Measurements from ENCODE around the gene COQ10B. TPM values are rescaled to one million over a fixed set of nuclear protein-coding genes. Genes with fewer than 3 reads are reported as not detected.
"Not testable (repeated sequence)": the region's sequence is repeated elsewhere in the genome, so short reads cannot be mapped to it uniquely, and the experiment has no call there.

Gene COQ10B
- polyA plus RNA-seq, 2 of the 4 experiments (the other 2 are of a cell fraction), result 6.1 to 24.3 TPM

DNA sequence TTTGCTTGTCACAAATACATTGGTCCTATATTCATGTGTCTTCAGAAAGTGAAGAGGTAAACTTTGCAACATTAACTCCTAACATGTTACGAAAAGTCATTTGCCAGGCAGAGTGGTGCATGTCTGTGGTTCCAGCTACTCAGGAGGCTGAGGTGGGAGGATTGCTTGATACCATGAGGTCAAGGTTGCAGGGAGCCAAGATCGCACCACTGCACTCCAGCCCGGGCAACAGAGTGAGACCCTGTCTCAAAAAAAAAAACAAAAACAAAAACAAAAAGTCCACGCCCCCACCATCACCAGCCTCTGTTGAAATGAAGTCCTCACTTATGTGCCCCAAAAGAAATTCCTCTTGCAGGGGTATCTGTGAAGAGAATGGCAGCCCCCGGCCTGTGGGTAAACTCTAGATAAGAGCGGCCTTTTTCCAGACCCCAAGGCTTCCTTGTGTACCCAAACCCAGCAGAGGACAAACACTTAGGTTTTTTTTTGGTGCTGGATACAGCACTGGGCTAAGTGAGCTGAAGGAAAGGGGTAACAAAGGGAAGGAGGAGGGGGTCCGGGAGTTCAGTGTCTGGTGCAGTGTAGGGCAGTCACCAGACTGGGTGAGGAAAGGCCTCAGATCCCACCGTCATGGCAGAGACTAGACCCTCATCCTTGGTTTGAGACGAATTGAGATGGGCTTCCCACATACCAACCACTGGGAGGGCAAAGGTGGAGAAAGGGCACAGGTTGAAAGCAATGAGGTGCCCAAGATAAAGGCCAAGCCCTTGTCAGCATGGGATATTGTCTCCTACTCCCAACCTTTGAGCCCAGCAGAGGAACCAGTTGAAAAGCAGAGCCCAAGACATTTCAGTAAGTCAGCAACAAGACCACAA, 27.0 kb downstream of the COQ10B start:
- no peak for FAIRE-seq

DNA sequence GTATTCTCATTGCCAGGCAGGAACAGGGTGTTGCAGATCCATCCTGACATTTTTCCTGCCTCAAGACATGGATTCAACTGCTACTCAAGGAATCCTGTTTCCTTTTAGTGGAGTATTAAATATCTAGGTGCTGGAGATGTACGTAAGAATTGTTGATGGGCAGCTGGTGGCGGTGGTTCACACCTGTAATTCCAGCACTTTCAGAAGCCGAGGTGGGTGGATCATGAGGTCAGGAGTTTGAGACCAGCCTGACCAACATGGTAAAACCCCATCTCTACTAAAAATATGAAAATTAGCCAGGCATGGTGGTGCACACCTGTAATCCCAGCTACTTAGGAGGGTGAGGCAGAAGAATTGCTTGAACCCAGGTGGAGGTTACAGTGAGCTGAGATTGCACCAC, 30.9 kb downstream of the COQ10B start:
- H3K4me3 ChIP-seq; H3K27ac ChIP-seq; CTCF ChIA-PET; ATAC-seq; H3K4me1 ChIP-seq; H3K4me2 ChIP-seq; FAIRE-seq; DNase-seq (ENCODE audit: low read depth in 1 of 2, low spot score in 1 of 2): not testable (repeated sequence)
- peaks cover 17% of the 10 kb centered on the region; the same call in 2 of the 3 replicates for H3K9me3 ChIP-seq
- WGBS (ENCODE audit: missing lambda C conversion rate), result 93% methylated on average over 3 of the region's 3 CpGs
- POLR2A ChIA-PET, result interaction anchor here (0.7 to 1.8 kb wide), 4 partner anchors 15 to 49 kb away, joined by 6 to 9 read pairs (median 8); partner anchors contain the start of genes HSPD1, HSPE1 and SF3B1

More for the DNA sequence above, 27.0 kb downstream of the COQ10B start:
- DNase-seq (ENCODE audit: low read depth in 1 of 2, low spot score in 1 of 2) (no peak), ATAC-seq (peak; percentile 31 to 44; a peak in 5 of 6 replicates)
- POLR2A ChIA-PET, result interaction anchor here (0.6 to 1.0 kb wide), 3 partner anchors 19 to 27 kb away, joined by 3 to 4 read pairs (median 3); partner anchors contain the start of genes COQ10B, HSPD1 and HSPE1
- Histone ChIP-seq H3K9me3 (peaks cover 17% of the 10 kb centered on the region; the same call in 2 of the 3 replicates), H3K4me3 (no peak overlapping the region), H3K4me2 (no peak overlapping the region), H3K4me1 (peaks cover 8% of the 10 kb centered on the region), H3K27ac (no peak overlapping the region)
- CTCF ChIA-PET, result no interaction called here
- WGBS (ENCODE audit: missing lambda C conversion rate), result 94% methylated on average over 9 of the region's 9 CpGs
- TF ChIP-seq HDAC2 (IDR thresholded peaks at IDR 0.05) (no peak), MAZ (IDR thresholded peaks at IDR 0.05; ENCODE audit: borderline replicate concordance, low read depth, low read length) (no peak), FOSL2 (IDR thresholded peaks at IDR 0.05) (no peak), FOSL2 (CRISPR knock-in tag; IDR thresholded peaks at IDR 0.05) (no peak), JUN (IDR thresholded peaks at IDR 0.05) (no peak), BHLHE40 (IDR thresholded peaks at IDR 0.05; ENCODE audit: low read depth, low read length) (no peak), FOXS1 (CRISPR knock-in tag; IDR thresholded peaks at IDR 0.05) (no peak), KDM1A (IDR thresholded peaks at IDR 0.05; ENCODE audit: low read depth) (no peak), RFX5 (IDR thresholded peaks at IDR 0.05) (no peak), TFCP2L1 (CRISPR knock-in tag; IDR thresholded peaks at IDR 0.05) (no peak), RARB (CRISPR knock-in tag; IDR thresholded peaks at IDR 0.05) (no peak), HMGXB4 (CRISPR knock-in tag; IDR thresholded peaks at IDR 0.05; ENCODE audit: borderline replicate concordance) (no peak)
- TF ChIP-seq, protein P1, sequence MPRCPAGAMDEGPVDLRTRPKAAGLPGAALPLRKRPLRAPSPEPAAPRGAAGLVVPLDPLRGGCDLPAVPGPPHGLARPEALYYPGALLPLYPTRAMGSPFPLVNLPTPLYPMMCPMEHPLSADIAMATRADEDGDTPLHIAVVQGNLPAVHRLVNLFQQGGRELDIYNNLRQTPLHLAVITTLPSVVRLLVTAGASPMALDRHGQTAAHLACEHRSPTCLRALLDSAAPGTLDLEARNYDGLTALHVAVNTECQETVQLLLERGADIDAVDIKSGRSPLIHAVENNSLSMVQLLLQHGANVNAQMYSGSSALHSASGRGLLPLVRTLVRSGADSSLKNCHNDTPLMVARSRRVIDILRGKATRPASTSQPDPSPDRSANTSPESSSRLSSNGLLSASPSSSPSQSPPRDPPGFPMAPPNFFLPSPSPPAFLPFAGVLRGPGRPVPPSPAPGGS (IDR thresholded peaks at IDR 0.05), result no peak

DNA sequence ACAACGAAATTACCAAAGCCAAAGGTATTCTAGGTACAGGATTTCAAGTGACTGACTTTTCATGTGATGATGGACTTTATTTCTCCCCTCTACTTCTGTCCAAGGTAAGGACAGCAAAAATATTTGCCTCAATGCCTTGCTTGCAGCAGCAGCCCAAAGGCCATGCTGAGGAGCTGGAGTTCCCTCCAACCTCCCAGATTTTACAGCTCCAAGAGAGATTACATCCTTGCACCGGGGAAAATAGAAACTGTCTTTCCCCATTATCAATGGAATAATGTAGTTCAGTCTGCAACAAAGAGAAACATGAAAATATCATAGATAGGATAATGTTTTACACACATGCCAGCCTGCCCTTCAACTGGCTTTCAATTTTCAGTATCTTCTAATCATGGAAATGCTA, 32.8 kb downstream of the COQ10B start:
- 91% methylated on average over 2 of the region's 2 CpGs for WGBS (ENCODE audit: missing lambda C conversion rate)
- no peak for FAIRE-seq

More for the DNA sequence above, 32.8 kb downstream of the COQ10B start:
- Histone ChIP-seq H3K4me3 (no peak overlapping the region), H3K27ac (no peak overlapping the region), H3K9me3 (peaks cover 17% of the 10 kb centered on the region; the same call in 2 of the 3 replicates), H3K4me1 (peaks cover 5% of the 10 kb centered on the region), H3K4me2 (no peak overlapping the region)
- ChIA-PET CTCF (no interaction called here), POLR2A (no interaction called here)
- ATAC-seq, result no peak
- no peak for DNase-seq (ENCODE audit: low read depth in 1 of 2, low spot score in 1 of 2)
- TF ChIP-seq EHF (CRISPR knock-in tag; IDR thresholded peaks at IDR 0.05), result no peak
- no peak for TF ChIP-seq ELK1 (IDR thresholded peaks at IDR 0.05; ENCODE audit: low read depth, low read length)
- no peak for TF ChIP-seq MAFK (IDR thresholded peaks at IDR 0.05; ENCODE audit: partially characterized antibody)
